Bronchial epithelial cell (primary cell): ENCODE data around the gene PLCB1. TPM values are rescaled to one million over a fixed set of nuclear protein-coding genes. Genes with fewer than 3 reads are reported as not detected.

ENCODE experiments used
- DNase-seq: peaks from one replicate; pipeline ENCODE4 v3.0.0-alpha.2; 2010; ENCODE audit warnings: low read depth
- FAIRE-seq: peaks from 2 replicates; lab custom pipeline; 2011; peaks lifted over from hg19 to GRCh38; lab: Jason Lieb, UNC
- H3K27me3 ChIP-seq: 2 replicates; pipeline ENCODE4 v1.5.1; 2011; ENCODE audit warnings: low read length; ENCODE audit not compliant: control insufficient read depth, insufficient read depth
- H3K36me3 ChIP-seq: 2 replicates; pipeline ENCODE4 v1.5.1; 2011; ENCODE audit warnings: low read length; ENCODE audit not compliant: control insufficient read depth, insufficient read depth
- H3K4me3 ChIP-seq: 2 replicates; pipeline ENCODE4 v1.5.1; 2011; ENCODE audit warnings: mild to moderate bottlenecking, low read depth, low read length, control low read depth
- CTCF ChIP-seq: IDR thresholded peaks from 2 replicates; pipeline ENCODE4 v1.5.1; 2011; ENCODE audit warnings: mild to moderate bottlenecking, moderate library complexity, low read length, control low read depth, inconsistent platforms; ENCODE audit not compliant: insufficient read depth, severe bottlenecking
- total RNA-seq: library from RNA; depleted of rRNA; stranded (reverse); fragments of >200 nt; gene quantifications from 2 replicates; pipeline ENCODE4 v1.2.1, GENCODE V29; 2014

PLCB1 gene
- total RNA-seq, 1 donor from 2014 or later: 1.1 TPM

- no peaks in the 10 kb centered on the region for H3K27me3 ChIP-seq
- no peak overlapping the region for H3K4me3 ChIP-seq
- FAIRE-seq (no peak), DNase-seq (no peak)
- no peak for TF ChIP-seq CTCF
- no peaks in the 10 kb centered on the region for H3K36me3 ChIP-seq
Observed at GRCh38 chr20:8402798-8403197, 270.7 kb downstream of the PLCB1 start.

GRCh38 chr20:8404912-8405635, 273.0 kb downstream of the PLCB1 start:
- no peak for TF ChIP-seq CTCF
- Histone ChIP-seq H3K27me3 (no peaks in the 10 kb centered on the region), H3K4me3 (no peak overlapping the region), H3K36me3 (no peaks in the 10 kb centered on the region)
- FAIRE-seq (no peak), DNase-seq (no peak)

- H3K36me3 ChIP-seq: no peaks in the 10 kb centered on the region
- FAIRE-seq (no peak), DNase-seq (no peak)
- no peak for TF ChIP-seq CTCF
- H3K4me3 ChIP-seq: no peak overlapping the region
- no peaks in the 10 kb centered on the region for H3K27me3 ChIP-seq
Observed at GRCh38 chr20:8406391-8406790, 274.3 kb downstream of the PLCB1 start.

GRCh38 chr20:8408587-8409307, 276.7 kb downstream of the PLCB1 start:
- Histone ChIP-seq H3K27me3 (no peaks in the 10 kb centered on the region), H3K4me3 (no peak overlapping the region), H3K36me3 (no peaks in the 10 kb centered on the region)
- FAIRE-seq (no peak), DNase-seq (no peak)
- no peak for TF ChIP-seq CTCF

- FAIRE-seq (no peak), DNase-seq (no peak)
- Histone ChIP-seq H3K4me3 (no peak overlapping the region), H3K27me3 (no peaks in the 10 kb centered on the region), H3K36me3 (no peaks in the 10 kb centered on the region)
- no peak for TF ChIP-seq CTCF
Observed at GRCh38 chr20:8413691-8414090, 281.6 kb downstream of the PLCB1 start.
